Suprapubic skin (tissue), 4 donors: ENCODE data around the gene PCDHA5. TPM values are rescaled to one million over a fixed set of nuclear protein-coding genes. Genes with fewer than 3 reads are reported as not detected.
"Not testable (repeated sequence)": the region's sequence is repeated elsewhere in the genome, so short reads cannot be mapped to it uniquely, and the experiment has no call there.

Experiments
- DNase-seq, 2 donors: peaks; one replicate each; pipeline ENCODE4 v3.0.0-alpha.2; 2019; ENCODE audit warnings: low spot score in 2 of 2
- H3K27ac ChIP-seq: fragments of 200-600 bp; sonication (generic); one replicate; pipeline ENCODE4 v1.5.1; 2019
- H3K27me3 ChIP-seq: fragments of 200-600 bp; sonication (generic); one replicate; pipeline ENCODE4 v1.5.1; 2019
- H3K36me3 ChIP-seq: fragments of 200-600 bp; sonication (generic); one replicate; pipeline ENCODE4 v1.5.1; 2019
- H3K4me1 ChIP-seq: fragments of 200-600 bp; sonication (generic); one replicate; pipeline ENCODE4 v1.5.1; 2019
- H3K4me3 ChIP-seq: fragments of 200-600 bp; sonication (generic); one replicate; pipeline ENCODE4 v1.5.1; 2019; ENCODE audit warnings: mild to moderate bottlenecking
- H3K9me3 ChIP-seq: fragments of 200-600 bp; sonication (generic); one replicate; pipeline ENCODE4 v1.5.1; 2019
- EP300 ChIP-seq: sonication (generic); formaldehyde crosslinking; IDR thresholded peaks from one replicate; pipeline ENCODE4 v1.6.1; 2017; ENCODE audit warnings: antibody characterized with exemption
- POLR2A ChIP-seq, 2 donors: fragments of 450-650 bp; IDR thresholded peaks; one replicate each; pipeline ENCODE4 v1.6.1; 2017; ENCODE audit warnings: antibody characterized with exemption in 2 of 2, mild to moderate bottlenecking in 2 of 2, moderate library complexity in 2 of 2
- POLR2AphosphoS5 ChIP-seq, 3 donors: sonication (generic); formaldehyde crosslinking; IDR thresholded peaks; one replicate each; pipeline ENCODE4 v1.6.1; 2017; ENCODE audit warnings: antibody characterized with exemption in 3 of 3
- WGBS: methylation state at CpG from one replicate; pipeline ENCODE4 v1.1.5; 2018; 5-methylcytosine and 5-hydroxymethylcytosine counted together
- total RNA-seq, 4 donors: library from RNA; depleted of rRNA; stranded (reverse); fragments of >200 nt; gene quantifications; one replicate each; pipeline ENCODE4 v1.1.0, GENCODE V29; 2016
- TF ChIP-seq, protein P1 (sequence below), 2 donors: fragments of 200-600 bp in 1 of 2; fragments of 450-650 bp in 1 of 2; sonication (generic) in 1 of 2; IDR thresholded peaks; one replicate each; pipeline ENCODE4 v1.5.1; 2016 to 2019; ENCODE audit warnings: antibody characterized with exemption in 2 of 2, mild to moderate bottlenecking in 1 of 2, moderate library complexity in 1 of 2

PCDHA5 gene
- total RNA-seq: under 1 TPM in 3 of 4 donors, not detected in 1; 0.15 to 0.42 (median 0.16) TPM

DNA sequence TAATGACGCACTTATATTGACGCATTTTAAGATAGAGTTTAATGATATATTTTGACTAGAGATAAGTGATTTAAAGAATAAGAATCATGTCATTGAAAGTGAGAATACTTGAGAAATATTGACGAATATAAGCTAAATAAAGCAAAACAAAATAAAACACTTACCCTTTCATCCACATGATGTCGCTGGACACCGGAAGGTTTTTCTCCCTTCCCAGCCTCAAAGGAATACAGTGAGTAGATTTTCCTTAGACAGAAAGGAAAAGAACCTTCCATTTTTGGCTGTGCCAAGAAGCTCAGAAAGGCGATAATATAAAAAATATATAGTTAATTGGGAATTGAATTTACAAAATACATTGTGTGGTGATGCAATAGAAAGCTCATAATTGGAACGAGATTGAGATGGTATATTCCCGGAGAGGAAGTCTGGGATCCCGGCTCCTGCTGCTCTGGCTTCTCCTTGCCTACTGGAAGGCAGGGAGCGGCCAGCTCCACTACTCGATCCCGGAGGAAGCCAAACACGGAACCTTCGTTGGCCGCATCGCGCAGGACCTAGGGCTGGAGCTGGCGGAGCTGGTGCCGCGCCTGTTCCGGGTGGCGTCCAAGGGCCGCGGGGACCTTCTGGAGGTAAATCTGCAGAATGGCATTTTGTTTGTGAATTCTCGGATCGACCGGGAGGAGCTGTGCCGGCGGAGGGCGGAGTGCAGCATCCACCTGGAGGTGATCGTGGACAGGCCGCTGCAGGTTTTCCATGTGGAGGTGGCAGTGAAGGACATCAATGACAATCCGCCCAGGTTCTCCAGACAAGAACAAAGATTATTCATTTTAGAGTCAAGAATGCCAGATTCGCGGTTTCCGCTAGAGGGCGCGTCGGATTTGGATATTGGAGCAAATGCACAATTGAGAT, at the start of gene PCDHA5:
PCDHA5 (plus strand) TSS at position 239 of the 906 bp plus-strand sequence.
- TF ChIP-seq POLR2A (IDR thresholded peaks at IDR 0.05) (no peak), EP300 (no peak), POLR2AphosphoS5 (IDR thresholded peaks at IDR 0.05) (no peak)
- TF ChIP-seq, protein P1, sequence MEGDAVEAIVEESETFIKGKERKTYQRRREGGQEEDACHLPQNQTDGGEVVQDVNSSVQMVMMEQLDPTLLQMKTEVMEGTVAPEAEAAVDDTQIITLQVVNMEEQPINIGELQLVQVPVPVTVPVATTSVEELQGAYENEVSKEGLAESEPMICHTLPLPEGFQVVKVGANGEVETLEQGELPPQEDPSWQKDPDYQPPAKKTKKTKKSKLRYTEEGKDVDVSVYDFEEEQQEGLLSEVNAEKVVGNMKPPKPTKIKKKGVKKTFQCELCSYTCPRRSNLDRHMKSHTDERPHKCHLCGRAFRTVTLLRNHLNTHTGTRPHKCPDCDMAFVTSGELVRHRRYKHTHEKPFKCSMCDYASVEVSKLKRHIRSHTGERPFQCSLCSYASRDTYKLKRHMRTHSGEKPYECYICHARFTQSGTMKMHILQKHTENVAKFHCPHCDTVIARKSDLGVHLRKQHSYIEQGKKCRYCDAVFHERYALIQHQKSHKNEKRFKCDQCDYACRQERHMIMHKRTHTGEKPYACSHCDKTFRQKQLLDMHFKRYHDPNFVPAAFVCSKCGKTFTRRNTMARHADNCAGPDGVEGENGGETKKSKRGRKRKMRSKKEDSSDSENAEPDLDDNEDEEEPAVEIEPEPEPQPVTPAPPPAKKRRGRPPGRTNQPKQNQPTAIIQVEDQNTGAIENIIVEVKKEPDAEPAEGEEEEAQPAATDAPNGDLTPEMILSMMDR (IDR thresholded peaks at IDR 0.05): no peak
- Histone ChIP-seq H3K4me3 (no peak within 1 kb of the TSS), H3K9me3 (peaks cover 25% of the 10 kb centered on the region), H3K27me3 (peaks cover 6% of the 10 kb centered on the region), H3K27ac (no peak within 1 kb of the TSS), H3K36me3 (no peaks in the 10 kb centered on the region), H3K4me1 (no peaks in the 10 kb centered on the region)
- DNase-seq: no peak
- WGBS: 29% methylated on average over 35 of the region's 39 CpGs

DNA sequence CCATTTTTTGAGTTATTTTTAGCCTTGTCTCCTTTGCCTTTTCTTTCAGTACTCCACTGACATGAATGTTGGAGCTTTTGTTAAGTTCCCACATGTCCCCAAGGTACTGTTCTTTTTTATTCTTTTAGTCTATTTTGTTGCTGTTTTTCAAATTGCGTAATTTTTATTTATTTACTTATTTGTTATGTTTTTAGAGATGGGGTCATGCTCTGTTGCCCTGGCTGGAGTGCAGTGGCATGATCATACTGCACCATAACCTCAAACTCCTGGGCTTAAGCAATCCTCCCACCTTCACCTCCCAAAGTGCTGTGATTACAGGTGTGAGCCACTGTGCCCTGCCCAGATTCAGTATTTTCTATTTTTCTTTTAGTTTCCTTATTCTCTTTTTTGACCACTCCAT, 40.9 kb upstream of the PCDHA5 start:
- Histone ChIP-seq H3K4me1 (no peaks in the 10 kb centered on the region), H3K4me3 (no peak overlapping the region), H3K9me3 (peaks cover 16% of the 10 kb centered on the region), H3K27ac (no peak overlapping the region), H3K27me3 (no peaks in the 10 kb centered on the region), H3K36me3 (no peaks in the 10 kb centered on the region)
- 94% methylated on average over 1 of the region's 1 CpG for WGBS
- DNase-seq: no peak
- TF ChIP-seq POLR2A (IDR thresholded peaks at IDR 0.05) (no peak), POLR2AphosphoS5 (IDR thresholded peaks at IDR 0.05) (no peak), EP300 (no peak)
- TF ChIP-seq, protein P1 (IDR thresholded peaks at IDR 0.05): no peak

DNA sequence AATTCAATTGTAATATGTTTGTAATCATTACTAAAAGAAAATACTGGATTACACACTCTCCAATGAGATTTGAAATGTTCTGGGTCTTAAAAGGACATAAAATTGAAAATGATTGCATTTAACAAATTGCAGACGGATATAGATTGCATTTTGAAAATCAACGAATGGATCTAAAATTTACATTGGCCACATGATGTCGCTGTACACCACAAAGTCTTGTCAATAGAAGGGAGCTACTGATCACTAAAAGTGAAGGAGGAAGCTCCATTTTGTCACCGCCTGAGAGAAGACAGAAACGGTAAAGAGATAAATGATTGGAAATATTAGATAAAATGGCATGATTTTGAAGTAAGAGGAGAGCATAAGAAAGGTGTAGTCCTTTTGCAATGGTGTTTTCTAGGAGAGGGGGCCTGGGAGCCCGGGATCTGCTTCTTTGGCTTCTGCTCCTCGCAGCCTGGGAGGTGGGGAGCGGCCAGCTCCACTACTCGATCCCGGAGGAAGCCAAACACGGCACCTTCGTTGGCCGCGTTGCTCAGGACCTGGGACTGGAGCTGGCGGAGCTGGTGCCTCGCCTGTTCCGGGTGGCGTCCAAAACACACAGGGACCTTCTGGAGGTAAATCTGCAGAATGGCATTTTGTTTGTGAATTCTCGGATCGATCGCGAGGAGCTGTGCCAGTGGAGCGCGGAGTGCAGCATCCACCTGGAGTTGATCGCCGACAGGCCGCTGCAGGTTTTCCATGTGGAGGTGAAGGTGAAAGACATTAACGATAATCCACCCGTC, 35.3 kb upstream of the PCDHA5 start, which contains the start of gene PCDHA1:
PCDHA1 (plus strand) TSS at position 236 of the 782 bp plus-strand sequence.
- Histone ChIP-seq H3K27me3 (peaks cover 22% of the 10 kb centered on the region), H3K4me3 (no peak within 1 kb of the TSS), H3K9me3 (peaks cover 24% of the 10 kb centered on the region), H3K36me3 (no peaks in the 10 kb centered on the region), H3K4me1 (no peaks in the 10 kb centered on the region), H3K27ac (no peak within 1 kb of the TSS)
- no peak for DNase-seq
- WGBS: 46% methylated on average over 29 of the region's 29 CpGs
- TF ChIP-seq, protein P1 (IDR thresholded peaks at IDR 0.05): no peak
- TF ChIP-seq EP300 (no peak), POLR2A (IDR thresholded peaks at IDR 0.05) (no peak), POLR2AphosphoS5 (IDR thresholded peaks at IDR 0.05) (no peak)

DNA sequence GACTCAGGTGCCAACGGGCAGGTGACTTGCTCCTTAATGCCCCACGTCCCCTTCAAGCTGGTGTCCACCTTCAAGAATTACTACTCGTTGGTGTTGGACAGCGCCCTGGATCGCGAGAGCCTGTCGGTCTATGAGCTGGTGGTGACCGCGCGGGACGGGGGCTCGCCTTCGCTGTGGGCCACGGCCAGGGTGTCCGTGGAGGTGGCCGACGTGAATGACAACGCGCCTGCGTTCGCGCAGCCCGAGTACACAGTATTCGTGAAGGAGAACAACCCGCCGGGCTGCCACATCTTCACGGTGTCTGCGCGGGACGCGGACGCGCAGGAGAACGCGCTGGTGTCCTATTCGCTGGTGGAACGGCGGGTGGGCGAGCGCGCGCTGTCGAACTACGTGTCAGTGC, 34.0 kb upstream of the PCDHA5 start:
- H3K36me3 ChIP-seq, DNase-seq, H3K27ac ChIP-seq, H3K4me3 ChIP-seq, H3K4me1 ChIP-seq: not testable (repeated sequence)
- WGBS: 68% methylated on average over 20 of the region's 44 CpGs
- Histone ChIP-seq H3K27me3 (peaks cover 22% of the 10 kb centered on the region), H3K9me3 (peaks cover 24% of the 10 kb centered on the region)

DNA sequence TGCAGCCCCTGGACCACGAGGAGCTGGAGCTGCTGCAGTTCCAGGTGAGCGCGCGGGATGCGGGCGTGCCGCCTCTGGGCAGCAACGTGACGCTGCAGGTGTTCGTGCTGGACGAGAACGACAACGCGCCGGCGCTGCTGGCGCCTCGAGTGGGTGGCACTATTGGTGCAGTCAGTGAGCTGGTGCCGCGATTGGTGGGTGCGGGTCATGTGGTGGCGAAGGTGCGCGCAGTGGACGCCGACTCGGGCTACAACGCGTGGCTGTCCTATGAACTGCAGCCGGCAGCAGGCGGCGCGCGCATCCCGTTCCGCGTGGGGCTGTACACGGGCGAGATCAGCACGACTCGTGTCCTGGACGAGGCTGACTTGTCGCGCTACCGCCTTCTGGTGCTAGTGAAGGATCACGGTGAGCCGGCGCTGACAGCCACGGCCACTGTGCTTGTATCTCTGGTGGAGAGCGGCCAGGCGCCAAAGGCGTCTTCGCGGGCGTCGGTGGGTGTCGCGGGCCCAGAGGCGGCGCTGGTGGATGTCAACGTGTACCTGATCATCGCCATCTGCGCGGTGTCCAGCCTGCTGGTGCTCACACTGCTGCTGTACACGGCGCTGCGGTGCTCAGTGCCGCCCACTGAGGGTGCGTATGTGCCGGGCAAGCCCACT, 33.4 kb upstream of the PCDHA5 start:
- H3K4me1 ChIP-seq, DNase-seq, H3K4me3 ChIP-seq, H3K36me3 ChIP-seq, H3K27ac ChIP-seq: not testable (repeated sequence)
- WGBS: 49% methylated on average over 6 of the region's 70 CpGs
- H3K27me3 ChIP-seq: peaks cover 22% of the 10 kb centered on the region
- H3K9me3 ChIP-seq: peaks cover 24% of the 10 kb centered on the region

DNA sequence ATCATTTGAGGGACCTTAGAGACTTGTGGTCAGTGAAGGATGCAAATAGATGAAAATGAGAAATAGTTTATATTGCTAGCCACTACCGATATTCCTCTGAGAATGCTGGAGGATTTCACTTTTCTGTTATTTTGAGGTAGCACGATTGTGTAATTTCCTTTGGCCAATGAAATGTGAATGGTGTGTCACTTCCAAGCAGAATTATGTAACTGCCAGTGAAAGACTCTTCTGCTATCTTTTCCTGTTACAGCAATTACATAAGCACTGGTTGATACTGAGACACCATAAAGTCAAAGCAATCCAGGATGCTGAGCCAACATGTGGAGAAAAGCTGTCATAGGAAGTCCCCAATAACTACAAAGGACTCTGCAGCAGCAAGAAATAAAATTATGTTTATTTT, 30.3 kb upstream of the PCDHA5 start:
- TF ChIP-seq EP300 (no peak), POLR2A (IDR thresholded peaks at IDR 0.05) (no peak), POLR2AphosphoS5 (IDR thresholded peaks at IDR 0.05) (no peak)
- TF ChIP-seq, protein P1 (IDR thresholded peaks at IDR 0.05): no peak
- no peaks in the 10 kb centered on the region for H3K36me3 ChIP-seq
- no peak overlapping the region for H3K4me3 ChIP-seq
- no peaks in the 10 kb centered on the region for H3K4me1 ChIP-seq
- H3K27ac ChIP-seq: no peak overlapping the region
- peaks cover 27% of the 10 kb centered on the region for H3K9me3 ChIP-seq
- no peak for DNase-seq
- 42% methylated on average over 2 of the region's 2 CpGs for WGBS
- H3K27me3 ChIP-seq: peaks cover 23% of the 10 kb centered on the region
